HUES6 (cell line): ENCODE results near the gene UBQLN2.
"Not testable (repeated sequence)": the region's sequence is repeated elsewhere in the genome, so short reads cannot be mapped to it uniquely, and the experiment has no call there.

Experiments used
- H3K27ac ChIP-seq: 2 replicates; pipeline ENCODE4 v1.7.0; 2013; ENCODE audit warnings: low read depth, mild to moderate bottlenecking, low read length, inconsistent platforms
- H3K27me3 ChIP-seq: 2 replicates; pipeline ENCODE4 v1.6.1; 2013; ENCODE audit warnings: low read length; ENCODE audit not compliant: control insufficient read depth, insufficient read depth
- H3K36me3 ChIP-seq: 2 replicates; pipeline ENCODE4 v1.6.1; 2013; ENCODE audit warnings: low read length; ENCODE audit not compliant: control insufficient read depth, insufficient read depth
- H3K4me1 ChIP-seq: 2 replicates; pipeline ENCODE4 v1.6.1; 2013; ENCODE audit warnings: low read length; ENCODE audit not compliant: control insufficient read depth, insufficient read depth
- H3K4me3 ChIP-seq: 2 replicates; pipeline ENCODE4 v1.5.1; 2013; ENCODE audit warnings: low read depth, low read length
- H3K9ac ChIP-seq: one replicate; pipeline ENCODE4 v1.6.1; 2013; ENCODE audit warnings: mild to moderate bottlenecking, low read length
- H3K9me3 ChIP-seq: 2 replicates; pipeline ENCODE4 v1.6.1; 2013; ENCODE audit warnings: low read depth, low read length; ENCODE audit not compliant: control insufficient read depth, insufficient read depth

The UBQLN2 gene

DNA sequence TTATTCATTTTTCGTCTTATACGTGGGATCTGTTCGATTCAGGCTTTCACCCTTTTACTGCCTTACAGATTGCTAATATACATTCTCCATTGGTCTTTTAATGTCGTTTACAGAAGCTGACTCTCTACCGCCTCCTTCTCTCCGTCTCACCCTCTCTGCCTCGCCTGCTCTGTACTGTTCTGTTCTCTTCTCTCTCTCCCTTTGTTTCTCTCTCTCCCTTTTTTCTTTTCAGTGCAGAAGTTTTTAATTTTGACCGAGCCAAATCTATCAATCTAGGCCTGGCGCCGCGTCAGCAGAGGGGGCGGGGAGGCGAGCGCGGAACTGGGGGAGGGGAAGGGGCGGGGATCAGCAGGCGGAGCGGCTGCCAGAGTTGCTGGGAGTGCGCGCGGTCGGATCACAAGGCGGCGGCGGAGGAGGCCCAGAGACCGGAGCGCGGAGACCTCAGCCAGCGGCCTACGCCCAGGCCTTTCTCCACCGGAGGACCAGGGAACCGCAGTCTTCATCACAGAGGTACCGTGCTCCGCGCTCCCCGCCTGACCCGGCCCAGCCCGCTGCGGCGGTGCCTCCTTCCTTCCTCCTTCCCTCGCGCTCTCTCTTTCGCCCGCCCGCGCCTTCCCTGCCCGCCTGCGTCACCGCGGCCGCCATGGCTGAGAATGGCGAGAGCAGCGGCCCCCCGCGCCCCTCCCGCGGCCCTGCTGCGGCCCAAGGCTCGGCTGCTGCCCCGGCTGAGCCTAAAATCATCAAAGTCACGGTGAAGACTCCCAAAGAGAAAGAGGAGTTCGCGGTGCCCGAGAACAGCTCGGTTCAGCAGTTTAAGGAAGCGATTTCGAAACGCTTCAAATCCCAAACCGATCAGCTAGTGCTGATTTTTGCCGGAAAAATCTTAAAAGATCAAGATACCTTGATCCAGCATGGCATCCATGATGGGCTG is at the start of gene UBQLN2:
Gene UBQLN2 (plus strand): TSS at position 397 of the 931 bp plus-strand sequence. CDS start 247 bp downstream, at position 644.
- Histone ChIP-seq H3K27ac (peak within 1 kb of the TSS; percentile 95), H3K9ac (peak within 1 kb of the TSS; percentile 98), H3K36me3 (peaks cover 9% of the 10 kb centered on the region; the same call in 1 of the 2 replicates), H3K27me3 (no peaks in the 10 kb centered on the region), H3K4me1 (no peaks in the 10 kb centered on the region; the same call in 1 of the 2 replicates), H3K4me3 (peak within 1 kb of the TSS; percentile 84), H3K9me3 (no peaks in the 10 kb centered on the region)

DNA sequence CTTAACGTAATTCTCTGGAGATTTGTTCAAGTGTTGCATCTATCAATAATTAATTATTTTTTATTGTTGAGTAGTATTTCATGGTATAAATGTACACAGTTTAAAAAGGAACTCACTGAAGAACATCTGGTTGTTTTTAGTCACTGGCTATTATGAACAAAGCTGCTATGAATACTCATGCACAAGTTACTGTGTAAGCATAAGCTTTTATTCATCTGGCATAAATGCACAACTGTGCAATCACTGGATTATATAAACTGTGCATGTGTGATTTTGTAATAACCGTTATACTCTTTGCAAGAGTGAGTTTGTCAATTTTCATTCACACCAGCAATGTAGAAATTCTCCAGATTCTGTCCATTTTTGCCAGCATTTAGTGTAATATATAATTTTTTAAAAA is 43.8 kb upstream of the UBQLN2 start:
- H3K9ac ChIP-seq: no peak overlapping the region
- H3K36me3 ChIP-seq: no peaks in the 10 kb centered on the region
- no peaks in the 10 kb centered on the region for H3K27me3 ChIP-seq
- H3K9me3 ChIP-seq: no peaks in the 10 kb centered on the region; the same call in 1 of the 2 replicates
- no peaks in the 10 kb centered on the region for H3K4me1 ChIP-seq
- no peak overlapping the region for H3K4me3 ChIP-seq
- no peak overlapping the region for H3K27ac ChIP-seq

DNA sequence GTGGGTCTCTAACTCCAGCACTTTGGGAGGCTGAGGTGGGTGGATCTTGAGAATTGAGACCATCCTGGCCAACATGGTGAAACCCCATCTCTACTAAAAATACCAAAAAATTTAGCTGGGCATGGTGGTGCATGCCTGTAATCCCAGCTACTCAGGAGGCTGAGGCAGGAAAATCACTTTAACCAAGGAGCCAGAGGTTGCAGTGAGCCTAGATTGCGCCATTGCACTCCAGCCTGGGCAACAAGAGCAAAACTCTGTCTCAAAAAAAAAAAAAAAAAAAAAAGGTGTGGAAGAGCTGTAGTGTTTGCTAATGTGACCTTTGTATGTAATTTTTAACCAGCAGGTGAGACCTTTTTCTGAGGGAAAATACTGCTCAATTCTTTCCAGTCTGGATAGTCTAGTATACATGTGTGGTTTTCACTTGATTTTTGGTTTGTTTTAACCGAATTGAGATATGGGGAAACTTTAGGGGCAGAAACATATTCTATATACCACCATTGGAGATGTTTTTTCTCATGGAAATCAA is 33.9 kb upstream of the UBQLN2 start:
- not testable (repeated sequence) for H3K4me1 ChIP-seq, H3K36me3 ChIP-seq, H3K27ac ChIP-seq, H3K9me3 ChIP-seq, H3K9ac ChIP-seq, H3K27me3 ChIP-seq, H3K4me3 ChIP-seq

DNA sequence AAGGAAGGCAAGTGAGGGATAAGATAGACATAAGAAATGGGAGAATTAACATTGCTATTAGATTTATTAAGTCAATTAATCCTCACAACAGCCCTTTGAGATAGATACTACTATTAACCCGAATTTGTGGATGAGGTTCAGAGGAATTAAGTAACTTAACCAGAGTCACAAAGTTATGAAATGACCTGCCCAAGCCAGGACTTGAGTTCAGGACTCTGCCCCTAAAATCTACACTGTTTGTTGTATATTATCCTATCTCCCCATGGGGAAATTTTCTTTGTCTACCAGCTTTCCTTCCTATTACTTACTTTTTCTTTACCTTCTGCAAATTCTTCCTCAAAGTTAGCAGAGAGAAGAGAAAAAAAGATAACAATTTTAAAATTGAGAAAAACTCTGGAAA is 33.4 kb upstream of the UBQLN2 start:
- H3K4me3 ChIP-seq: no peak overlapping the region
- H3K4me1 ChIP-seq: no peaks in the 10 kb centered on the region
- H3K36me3 ChIP-seq: no peaks in the 10 kb centered on the region
- H3K9ac ChIP-seq: no peak overlapping the region
- no peak overlapping the region for H3K27ac ChIP-seq
- no peaks in the 10 kb centered on the region; the same call in 1 of the 2 replicates for H3K9me3 ChIP-seq
- no peaks in the 10 kb centered on the region for H3K27me3 ChIP-seq

GRCh38 chrX:56550667-56551066 is 12.8 kb upstream of the UBQLN2 start:
- Histone ChIP-seq H3K36me3 (no peaks in the 10 kb centered on the region), H3K4me3 (no peak overlapping the region), H3K9ac (no peak overlapping the region), H3K9me3 (peaks cover 18% of the 10 kb centered on the region), H3K27ac (no peak overlapping the region), H3K27me3 (no peaks in the 10 kb centered on the region), H3K4me1 (no peaks in the 10 kb centered on the region)

GRCh38 chrX:56554870-56555269 is 8.6 kb upstream of the UBQLN2 start:
- no peak overlapping the region for H3K27ac ChIP-seq
- H3K9me3 ChIP-seq: peaks cover 3% of the 10 kb centered on the region; the same call in 1 of the 2 replicates
- H3K4me3 ChIP-seq: no peak overlapping the region
- no peak overlapping the region for H3K9ac ChIP-seq
- no peaks in the 10 kb centered on the region for H3K27me3 ChIP-seq
- H3K36me3 ChIP-seq: no peaks in the 10 kb centered on the region
- no peaks in the 10 kb centered on the region for H3K4me1 ChIP-seq

- no peaks in the 10 kb centered on the region for H3K27me3 ChIP-seq
These were observed 6.0 kb upstream of the UBQLN2 start for GRCh38 chrX:56557376-56557929.

GRCh38 chrX:56564164-56564885 is 898 bp downstream of the UBQLN2 start:
- no peaks in the 10 kb centered on the region for H3K27me3 ChIP-seq
- H3K9ac ChIP-seq: peak overlapping the region; percentile 98
- no peaks in the 10 kb centered on the region; the same call in 1 of the 2 replicates for H3K4me1 ChIP-seq
- peak overlapping the region; percentile 95 for H3K27ac ChIP-seq
- H3K9me3 ChIP-seq: no peaks in the 10 kb centered on the region
- peak overlapping the region; percentile 84 for H3K4me3 ChIP-seq
- peaks cover 15% of the 10 kb centered on the region; the same call in 1 of the 2 replicates for H3K36me3 ChIP-seq

More at GRCh38 chrX:56557376-56557929, 6.0 kb upstream of the UBQLN2 start:
- H3K9ac ChIP-seq: no peak overlapping the region
- no peak overlapping the region for H3K27ac ChIP-seq
- H3K4me1 ChIP-seq: no peaks in the 10 kb centered on the region
- H3K9me3 ChIP-seq: no peaks in the 10 kb centered on the region
- H3K4me3 ChIP-seq: no peak overlapping the region
- no peaks in the 10 kb centered on the region for H3K36me3 ChIP-seq

DNA sequence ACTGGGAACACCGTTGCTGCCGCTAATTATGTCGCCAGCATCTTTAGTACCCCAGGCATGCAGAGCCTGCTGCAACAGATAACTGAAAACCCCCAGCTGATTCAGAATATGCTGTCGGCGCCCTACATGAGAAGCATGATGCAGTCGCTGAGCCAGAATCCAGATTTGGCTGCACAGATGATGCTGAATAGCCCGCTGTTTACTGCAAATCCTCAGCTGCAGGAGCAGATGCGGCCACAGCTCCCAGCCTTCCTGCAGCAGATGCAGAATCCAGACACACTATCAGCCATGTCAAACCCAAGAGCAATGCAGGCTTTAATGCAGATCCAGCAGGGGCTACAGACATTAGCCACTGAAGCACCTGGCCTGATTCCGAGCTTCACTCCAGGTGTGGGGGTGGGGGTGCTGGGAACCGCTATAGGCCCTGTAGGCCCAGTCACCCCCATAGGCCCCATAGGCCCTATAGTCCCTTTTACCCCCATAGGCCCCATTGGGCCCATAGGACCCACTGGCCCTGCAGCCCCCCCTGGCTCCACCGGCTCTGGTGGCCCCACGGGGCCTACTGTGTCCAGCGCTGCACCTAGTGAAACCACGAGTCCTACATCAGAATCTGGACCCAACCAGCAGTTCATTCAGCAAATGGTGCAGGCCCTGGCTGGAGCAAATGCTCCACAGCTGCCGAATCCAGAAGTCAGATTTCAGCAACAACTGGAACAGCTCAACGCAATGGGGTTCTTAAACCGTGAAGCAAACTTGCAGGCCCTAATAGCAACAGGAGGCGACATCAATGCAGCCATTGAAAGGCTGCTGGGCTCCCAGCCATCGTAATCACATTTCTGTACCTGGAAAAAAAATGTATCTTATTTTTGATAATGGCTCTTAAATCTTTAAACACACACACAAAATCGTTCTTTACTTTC is 1.8 kb downstream of the UBQLN2 start:
- Histone ChIP-seq H3K4me1 (no peaks in the 10 kb centered on the region; the same call in 1 of the 2 replicates), H3K27me3 (no peaks in the 10 kb centered on the region), H3K4me3 (peak overlapping the region; percentile 84), H3K27ac (no peak overlapping the region), H3K36me3 (peaks cover 15% of the 10 kb centered on the region; the same call in 1 of the 2 replicates), H3K9me3 (no peaks in the 10 kb centered on the region), H3K9ac (peak overlapping the region; percentile 98)
